HG02678 (cell line): ENCODE data around the gene NUAK2.
"Not testable (repeated sequence)": the region's sequence is repeated elsewhere in the genome, so short reads cannot be mapped to it uniquely, and the experiment has no call there.

Source experiments
- ATAC-seq: cut with Tn5 transposase; IDR thresholded peaks from one replicate; pipeline ENCODE4 v1.9.1; 2021; ENCODE audit warnings: mild to moderate bottlenecking, moderate library complexity; ENCODE audit not compliant: unreplicated experiment

The NUAK2 gene

GRCh38 chr1:205298191-205298994 is 23.2 kb downstream of the NUAK2 start:
- no peak for ATAC-seq

- ATAC-seq, result not testable (repeated sequence)
Measured at GRCh38 chr1:205297546-205298177, 23.9 kb downstream of the NUAK2 start.

DNA sequence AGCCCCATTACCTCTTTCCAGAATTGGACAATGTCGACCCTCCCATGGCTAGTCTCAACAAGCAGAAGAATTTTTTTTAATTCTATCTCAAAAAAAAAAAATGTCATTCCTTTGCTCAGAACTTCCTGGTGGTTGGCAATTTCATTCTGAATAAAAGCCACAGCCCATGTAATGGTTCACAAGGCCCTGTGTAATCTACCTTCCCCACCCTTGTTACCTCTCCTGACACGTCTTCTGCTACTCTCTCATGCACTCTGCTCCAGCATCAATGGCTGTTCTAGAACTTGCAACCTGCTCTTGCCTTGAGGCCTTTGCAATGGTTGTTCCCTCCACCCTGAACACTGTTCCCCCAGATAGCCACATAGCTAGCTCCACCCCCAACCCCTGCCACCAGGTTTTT is 25.4 kb downstream of the NUAK2 start:
- ATAC-seq, result no peak

DNA sequence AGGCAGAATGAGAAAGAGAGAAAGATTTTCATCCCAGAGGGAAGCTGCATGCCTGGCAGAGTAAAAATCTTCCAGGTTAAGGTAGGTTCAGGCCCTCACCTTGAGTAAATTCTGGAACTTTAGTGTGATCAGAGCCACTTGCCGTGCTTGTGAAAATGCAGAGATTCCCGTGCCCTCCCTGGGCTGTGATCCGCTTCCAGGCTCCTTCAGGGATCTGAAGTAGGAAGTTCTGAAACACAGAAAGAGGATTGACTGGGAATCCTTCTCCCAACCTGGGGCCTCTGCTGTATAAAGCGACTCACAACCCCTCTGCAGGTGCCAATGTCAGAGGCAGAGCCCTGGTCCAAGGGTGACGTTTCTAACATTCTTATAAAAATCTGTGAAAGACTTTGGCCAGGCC is 26.6 kb downstream of the NUAK2 start:
- ATAC-seq, result no peak

- ATAC-seq, result no peak
Measured at GRCh38 chr1:205294175-205294917, 27.2 kb downstream of the NUAK2 start.

GRCh38 chr1:205293350-205294074 is 28.0 kb downstream of the NUAK2 start:
- ATAC-seq, result no peak

DNA sequence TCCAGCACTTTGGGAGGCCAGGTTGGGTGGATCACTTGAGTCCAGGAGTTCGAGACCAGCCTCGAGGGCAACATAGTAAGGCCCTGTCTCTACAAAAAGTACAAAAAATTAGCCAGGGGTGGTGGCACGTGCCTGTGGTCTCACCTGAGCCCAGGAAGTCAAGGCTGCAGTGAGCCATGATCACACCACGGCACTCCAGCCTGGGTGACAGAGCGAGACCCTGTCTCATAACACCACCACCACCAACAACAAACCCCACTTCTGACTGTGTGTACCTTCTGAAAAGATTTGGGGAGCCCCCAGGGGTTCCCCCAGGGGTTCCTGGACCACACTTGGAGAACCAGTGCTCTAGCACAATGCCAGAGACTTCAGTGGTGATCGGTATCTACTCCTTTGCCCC is 29.9 kb downstream of the NUAK2 start:
- ATAC-seq, result no peak

DNA sequence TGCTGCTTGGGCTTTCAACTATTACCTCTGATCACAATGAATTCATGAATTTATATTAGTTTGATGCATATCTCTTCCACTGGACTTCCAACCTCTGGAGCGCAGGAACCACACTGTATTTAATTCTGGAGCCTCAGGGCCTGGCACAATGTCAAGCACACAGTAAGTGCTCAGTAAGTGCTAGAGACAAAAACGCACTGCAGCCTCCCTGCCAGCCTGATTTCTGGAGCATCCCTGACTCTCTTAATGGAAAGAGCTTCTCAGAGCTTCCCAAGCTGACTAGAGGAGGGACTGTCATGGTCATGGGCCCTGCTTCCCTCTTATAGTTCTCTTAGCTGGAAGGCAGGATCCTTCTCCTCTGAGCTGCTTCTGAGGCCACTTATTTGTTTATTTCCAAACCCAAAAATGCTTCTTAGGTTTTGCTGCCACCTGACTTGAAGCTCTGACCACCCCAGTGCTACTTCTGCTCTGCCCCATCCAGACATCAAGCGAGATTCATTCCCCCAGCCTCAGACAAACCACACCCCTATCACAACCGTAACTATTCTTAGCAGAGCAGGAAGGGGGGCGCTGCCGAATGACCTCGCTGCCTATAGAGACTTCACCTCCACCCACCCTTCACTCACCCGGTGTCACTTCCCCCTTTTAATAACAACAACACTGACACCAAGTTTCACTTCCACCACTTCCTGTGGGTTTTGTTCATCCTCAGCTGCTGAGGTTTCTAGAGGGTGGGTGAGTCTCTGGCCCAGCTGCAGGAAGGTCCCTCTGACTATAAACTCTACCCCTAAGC is 33.6 kb downstream of the NUAK2 start:
- peak; percentile 79 for ATAC-seq

- no peak for ATAC-seq
Measured at GRCh38 chr1:205287076-205287475, 34.5 kb downstream of the NUAK2 start.

DNA sequence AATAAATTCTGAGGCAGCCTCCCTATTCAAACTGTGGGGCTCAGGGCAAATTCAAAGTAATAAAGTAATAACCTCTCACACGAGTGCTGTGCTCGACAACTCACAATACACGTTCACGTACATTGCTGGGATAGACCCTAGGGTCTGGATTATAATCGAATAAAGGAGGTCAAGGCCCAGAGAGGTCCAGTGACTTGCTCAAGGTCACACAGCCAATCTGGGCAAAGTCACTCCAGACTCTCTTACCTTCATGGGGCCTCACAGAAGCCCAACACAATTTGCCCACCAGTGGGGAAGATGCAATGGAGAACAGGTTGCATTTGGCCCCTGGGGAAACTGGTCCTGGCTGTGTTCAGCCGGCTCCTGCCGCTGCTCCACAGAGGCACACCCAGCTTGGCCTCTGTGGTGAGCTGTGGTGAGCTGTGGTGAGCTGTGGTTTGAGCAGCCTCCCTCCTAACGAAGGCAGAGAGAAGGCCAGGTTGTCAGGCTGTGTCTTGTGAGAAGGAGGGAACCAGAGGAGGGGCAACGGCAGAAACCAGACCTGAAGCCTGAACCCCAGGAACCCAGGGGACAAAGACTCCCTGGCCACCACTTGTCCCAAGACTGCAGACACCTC is 35.1 kb downstream of the NUAK2 start:
- ATAC-seq, result peak; percentile 34

GRCh38 chr1:205285381-205286101 is 36.0 kb downstream of the NUAK2 start:
- peak; percentile 29 for ATAC-seq

GRCh38 chr1:205284420-205285144 is 37.0 kb downstream of the NUAK2 start:
- no peak for ATAC-seq

GRCh38 chr1:205283270-205284147 is 38.0 kb downstream of the NUAK2 start:
- ATAC-seq, result no peak

GRCh38 chr1:205280666-205281395 is 40.7 kb downstream of the NUAK2 start:
- not testable (repeated sequence) for ATAC-seq

GRCh38 chr1:205279986-205280385 is 41.6 kb downstream of the NUAK2 start:
- ATAC-seq, result peak; percentile 46

- no peak for ATAC-seq
Measured at GRCh38 chr1:205276689-205277065, 44.9 kb downstream of the NUAK2 start.
